ENCODE results near the gene EDN3. TPM values are rescaled to one million over a fixed set of nuclear protein-coding genes. Genes with fewer than 3 reads are reported as not detected.

EDN3 gene
- total RNA-seq, 6 donors from 2014 or later, result 0.27 to 3.2 (median 1.5) TPM; not detected in 2

DNA sequence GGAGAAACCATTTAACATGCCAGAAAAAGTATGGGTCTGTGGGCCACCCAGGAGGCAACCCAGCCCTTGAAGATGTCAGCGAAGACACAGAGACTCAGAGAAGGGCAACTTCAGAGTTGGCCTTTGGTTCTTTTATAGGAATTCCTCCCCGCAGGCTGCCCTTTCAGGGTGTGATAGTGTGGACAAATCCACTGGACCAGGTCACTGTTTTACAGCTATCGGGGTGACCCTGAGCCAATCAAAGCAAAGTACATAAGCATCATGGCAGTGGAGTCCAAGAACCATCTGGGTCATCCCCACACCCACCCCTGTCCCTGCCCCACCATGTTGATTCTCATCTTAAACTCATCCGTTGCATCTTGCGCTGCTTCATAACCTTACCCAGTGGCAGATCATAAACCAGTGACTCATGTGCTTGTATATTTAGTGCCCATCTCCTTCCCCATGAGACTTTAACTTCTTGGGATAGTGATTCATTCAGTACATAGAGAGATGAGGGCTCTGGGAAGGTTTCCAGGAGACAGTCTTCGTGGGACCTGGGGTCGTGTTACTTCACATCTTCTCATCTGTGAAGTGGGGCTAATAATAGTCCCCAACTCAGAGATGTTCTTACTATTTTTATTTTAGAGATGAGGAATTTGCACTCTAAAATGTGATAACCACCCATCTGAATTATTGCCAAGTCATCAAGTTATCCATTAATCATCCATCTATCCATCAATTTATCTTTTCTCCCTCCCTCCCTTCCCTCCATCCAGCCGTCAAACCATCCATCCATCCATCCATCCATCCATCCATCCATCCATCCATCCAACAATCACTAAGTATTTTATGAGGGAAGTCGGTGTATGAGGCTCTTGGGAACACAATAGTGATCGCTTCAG lies 51.0 kb downstream of the EDN3 start:
- no peak overlapping the region for H3K4me3 ChIP-seq
- TF ChIP-seq CTCF (IDR thresholded peaks at IDR 0.05) (no peak), POLR2A (IDR thresholded peaks at IDR 0.05) (no peak), POLR2AphosphoS5 (IDR thresholded peaks at IDR 0.05) (no peak), EP300 (IDR thresholded peaks at IDR 0.05) (no peak)
- ATAC-seq (ENCODE audit: low FRiP score in 2 of 2) (no peak), DNase-seq (no peak)
- no peaks in the 10 kb centered on the region for H3K27me3 ChIP-seq
- H3K27ac ChIP-seq, result no peak overlapping the region
- 83 to 87% methylated on average over 8 to 10 of the region's 10 CpGs for WGBS, 2 donors
- no peaks in the 10 kb centered on the region for H3K4me1 ChIP-seq
- no peaks in the 10 kb centered on the region for H3K36me3 ChIP-seq
- no peaks in the 10 kb centered on the region for H3K9me3 ChIP-seq

- Histone ChIP-seq H3K27ac (no peak overlapping the region), H3K4me1 (no peaks in the 10 kb centered on the region), H3K36me3 (no peaks in the 10 kb centered on the region), H3K4me3 (no peak overlapping the region), H3K27me3 (no peaks in the 10 kb centered on the region), H3K9me3 (no peaks in the 10 kb centered on the region)
- TF ChIP-seq POLR2A (IDR thresholded peaks at IDR 0.05) (no peak), CTCF (IDR thresholded peaks at IDR 0.05) (no peak), EP300 (IDR thresholded peaks at IDR 0.05) (no peak), POLR2AphosphoS5 (IDR thresholded peaks at IDR 0.05) (no peak)
- WGBS, 2 donors, result 85 to 90% methylated on average over 4 of the region's 4 CpGs
- DNase-seq (no peak), ATAC-seq (ENCODE audit: low FRiP score in 2 of 2) (no peak)
Measured at GRCh38 chr20:59352541-59352940, 52.1 kb downstream of the EDN3 start.

- no peaks in the 10 kb centered on the region for H3K27me3 ChIP-seq
- H3K36me3 ChIP-seq, result no peaks in the 10 kb centered on the region
- 94 to 96% methylated on average over 9 of the region's 9 CpGs for WGBS, 2 donors
- DNase-seq (no peak), ATAC-seq (ENCODE audit: low FRiP score in 2 of 2) (no peak)
- no peaks in the 10 kb centered on the region for H3K9me3 ChIP-seq
- no peaks in the 10 kb centered on the region for H3K4me1 ChIP-seq
- H3K27ac ChIP-seq, result no peak overlapping the region
- H3K4me3 ChIP-seq, result no peak overlapping the region
- TF ChIP-seq CTCF (IDR thresholded peaks at IDR 0.05), result no peak
- no peak for TF ChIP-seq POLR2A (IDR thresholded peaks at IDR 0.05)
- no peak for TF ChIP-seq EP300 (IDR thresholded peaks at IDR 0.05)
Measured at GRCh38 chr20:59352990-59353389, 52.6 kb downstream of the EDN3 start.

GRCh38 chr20:59354460-59354859 lies 54.0 kb downstream of the EDN3 start:
- Histone ChIP-seq H3K36me3 (no peaks in the 10 kb centered on the region), H3K27me3 (no peaks in the 10 kb centered on the region), H3K4me1 (no peaks in the 10 kb centered on the region), H3K4me3 (no peak overlapping the region), H3K27ac (no peak overlapping the region), H3K9me3 (no peaks in the 10 kb centered on the region)
- DNase-seq, result no peak
- WGBS, 2 donors, result 90 to 92% methylated on average over 2 to 6 of the region's 6 CpGs
- TF ChIP-seq CTCF (IDR thresholded peaks at IDR 0.05) (no peak), EP300 (IDR thresholded peaks at IDR 0.05) (no peak), POLR2AphosphoS5 (IDR thresholded peaks at IDR 0.05) (no peak), POLR2A (IDR thresholded peaks at IDR 0.05) (no peak)
- ATAC-seq (ENCODE audit: low FRiP score in 2 of 2), result no peak

- Histone ChIP-seq H3K27me3 (no peaks in the 10 kb centered on the region), H3K27ac (no peak overlapping the region), H3K36me3 (no peaks in the 10 kb centered on the region), H3K9me3 (no peaks in the 10 kb centered on the region), H3K4me1 (no peaks in the 10 kb centered on the region), H3K4me3 (no peak overlapping the region)
- no peak for DNase-seq
- WGBS, 2 donors, result 69% methylated on average over 2 of the region's 2 CpGs
- no peak for ATAC-seq (ENCODE audit: low FRiP score in 2 of 2)
- TF ChIP-seq CTCF (IDR thresholded peaks at IDR 0.05), result no peak
- no peak for TF ChIP-seq POLR2AphosphoS5 (IDR thresholded peaks at IDR 0.05)
- no peak for TF ChIP-seq EP300 (IDR thresholded peaks at IDR 0.05)
- no peak for TF ChIP-seq POLR2A (IDR thresholded peaks at IDR 0.05)
Measured at GRCh38 chr20:59355242-59355641, 54.8 kb downstream of the EDN3 start.

Data from upper lobe of left lung (tissue), 6 donors.